H1 (cell line): Measurements from ENCODE around the gene TLE4. TPM values are rescaled to one million over a fixed set of nuclear protein-coding genes. Genes with fewer than 3 reads are reported as not detected.
"Not testable (repeated sequence)": the region's sequence is repeated elsewhere in the genome, so short reads cannot be mapped to it uniquely, and the experiment has no call there.

Experiments
- CTCF ChIA-PET: fragments of 300-600 bp; sonication (Branson Sonifier 250); formaldehyde crosslinking; loops from one replicate; lab custom pipeline; 2021; ENCODE audit not compliant: partially characterized antibody; lab: Charles Lee
- POLR2A ChIA-PET: fragments of 300-600 bp; sonication (Branson Sonifier 250); formaldehyde crosslinking; loops from one replicate; lab custom pipeline; 2021; ENCODE audit warnings: inconsistent platforms; ENCODE audit not compliant: partially characterized antibody; lab: Charles Lee
- DNase-seq, 2 experiments: peaks; one replicate each; pipeline versions ENCODE4 v3.0.0 to v3.0.0-alpha.2; 2010 to 2022; ENCODE audit warnings: low spot score in 2 of 2, low read depth in 1 of 2, mixed read lengths in 1 of 2
- FAIRE-seq: peaks from 2 replicates; lab custom pipeline; 2011; peaks lifted over from hg19 to GRCh38; lab: Jason Lieb, UNC
- H2AFZ ChIP-seq: 2 replicates; pipeline ENCODE4 v1.8.1; 2012; ENCODE audit warnings: low read length, inconsistent platforms
- H2AK5ac ChIP-seq: 2 replicates; pipeline ENCODE4 v1.6.1; 2013; ENCODE audit warnings: low read depth, low read length
- H2BK120ac ChIP-seq: replicated peaks from 2 replicates; pipeline ENCODE3; 2013; ENCODE audit warnings: low read depth, low read length, inconsistent platforms
- H2BK12ac ChIP-seq: 2 replicates; pipeline ENCODE4 v1.6.1; 2013; ENCODE audit warnings: low read depth, low read length
- H2BK15ac ChIP-seq: 2 replicates; pipeline ENCODE4 v1.6.1; 2013; ENCODE audit warnings: low read length
- H2BK20ac ChIP-seq: 2 replicates; pipeline ENCODE4 v1.6.1; 2013; ENCODE audit warnings: low read length
- H2BK5ac ChIP-seq: 2 replicates; pipeline ENCODE4 v1.6.1; 2013; ENCODE audit warnings: low read depth, low read length
- H3K14ac ChIP-seq: 2 replicates; pipeline ENCODE4 v1.6.1; 2013; ENCODE audit warnings: inconsistent platforms; ENCODE audit not compliant: insufficient read length
- H3K18ac ChIP-seq: 2 replicates; pipeline ENCODE4 v1.6.1; 2013; ENCODE audit warnings: low read length; ENCODE audit errors: extremely low read depth
- H3K23ac ChIP-seq: 2 replicates; pipeline ENCODE4 v1.6.1; 2013; ENCODE audit warnings: inconsistent platforms; ENCODE audit not compliant: insufficient read length
- H3K23me2 ChIP-seq: 2 replicates; pipeline ENCODE4 v1.6.1; 2013; ENCODE audit warnings: low read depth, low read length
- H3K27ac ChIP-seq: 2 replicates; pipeline ENCODE4 v1.6.1; 2011; ENCODE audit warnings: low read depth, low read length, inconsistent platforms
- H3K27me3 ChIP-seq, 4 experiments: replicated peaks in 1 of 4; 1 replicate in 1 of 4; 2 replicates in 3 of 4; pipeline versions ENCODE4 v1.6.1 to v1.8.1; 2011 to 2013; ENCODE audit warnings: low read length in 3 of 4, mild to moderate bottlenecking in 3 of 4, inconsistent platforms in 2 of 4, mixed read lengths in 2 of 4, moderate library complexity in 1 of 4; ENCODE audit not compliant: control insufficient read depth in 3 of 4, insufficient read depth in 3 of 4; ENCODE audit errors: extremely low read depth in 1 of 4
- H3K36me3 ChIP-seq, 4 experiments: 2 replicates each; pipeline versions ENCODE4 v1.6.1 to v1.8.1; 2011 to 2013; ENCODE audit warnings: mild to moderate bottlenecking in 4 of 4, low read length in 3 of 4, moderate library complexity in 2 of 4, control low read depth in 1 of 4, inconsistent platforms in 1 of 4; ENCODE audit not compliant: insufficient read depth in 4 of 4, control insufficient read depth in 2 of 4
- H3K4ac ChIP-seq: replicated peaks from 2 replicates; pipeline ENCODE3; 2013; ENCODE audit warnings: low read length, low read depth, mixed read lengths, inconsistent platforms; ENCODE audit not compliant: insufficient read length
- H3K4me1 ChIP-seq, 4 experiments: replicated peaks in 1 of 4; 1 replicate in 1 of 4; 2 replicates in 3 of 4; pipeline versions ENCODE4 v1.6.1 to v1.8.1; 2011 to 2013; ENCODE audit warnings: low read length in 3 of 4, inconsistent platforms in 2 of 4, mixed read lengths in 1 of 4; ENCODE audit not compliant: insufficient read depth in 4 of 4, control insufficient read depth in 3 of 4
- H3K4me2 ChIP-seq, 2 experiments: 2 replicates each; pipeline versions ENCODE4 v1.6.1 to v1.8.1; 2011 to 2013; ENCODE audit warnings: low read depth in 2 of 2, low read length in 2 of 2, control low read depth in 1 of 2, inconsistent platforms in 1 of 2, mild to moderate bottlenecking in 1 of 2; ENCODE audit not compliant: insufficient read depth in 1 of 2
- H3K4me3 ChIP-seq, 4 experiments: fragments of 200-600, 300-600 bp in 1 of 4; sonication (generic), shearing (Covaris generic), sonication (Bioruptor Twin) in 1 of 4; 2 replicates each; pipeline versions ENCODE4 v1.5.1 to v1.8.1; 2011 to 2016; ENCODE audit warnings: low read length in 4 of 4, low read depth in 3 of 4, control low read depth in 2 of 4, inconsistent platforms in 2 of 4, mild to moderate bottlenecking in 2 of 4, mixed read lengths in 1 of 4, moderate library complexity in 1 of 4; ENCODE audit not compliant: insufficient read depth in 2 of 4; ENCODE audit errors: extremely low read depth in 1 of 4
- H3K56ac ChIP-seq: replicated peaks from 2 replicates; pipeline ENCODE3; 2013; ENCODE audit warnings: low read depth, mild to moderate bottlenecking, mixed read lengths, low read length, inconsistent platforms; ENCODE audit not compliant: insufficient read length
- H3K79me1 ChIP-seq: 2 replicates; pipeline ENCODE4 v1.6.1; 2013; ENCODE audit warnings: low read depth, low read length, control low read depth
- H3K79me2 ChIP-seq, 2 experiments: 2 replicates each; pipeline versions ENCODE4 v1.6.1 to v1.8.1; 2012 to 2013; ENCODE audit warnings: low read length in 2 of 2, mild to moderate bottlenecking in 2 of 2, inconsistent platforms in 1 of 2; ENCODE audit not compliant: insufficient read depth in 2 of 2, control insufficient read depth in 1 of 2
- H3K9ac ChIP-seq, 4 experiments: replicated peaks in 1 of 4; 1 replicate in 1 of 4; 2 replicates in 3 of 4; pipeline versions ENCODE4 v1.6.1 to v1.8.1; 2011 to 2013; ENCODE audit warnings: low read depth in 3 of 4, low read length in 3 of 4, control low read depth in 2 of 4, mild to moderate bottlenecking in 2 of 4, moderate library complexity in 2 of 4, inconsistent platforms in 1 of 4; ENCODE audit errors: extremely low read depth in 1 of 4
- H3K9me3 ChIP-seq, 2 experiments: 2 replicates each; pipeline versions ENCODE4 v1.6.1 to v1.8.1; 2012 to 2013; ENCODE audit warnings: mild to moderate bottlenecking in 2 of 2, moderate library complexity in 2 of 2, control low read depth in 1 of 2, inconsistent platforms in 1 of 2, low read depth in 1 of 2, low read length in 1 of 2, mixed read lengths in 1 of 2; ENCODE audit not compliant: insufficient read depth in 2 of 2
- H4K20me1 ChIP-seq, 2 experiments: replicated peaks in 1 of 2; 2 replicates each; pipeline versions ENCODE3 to v1.8.1; 2011 to 2013; ENCODE audit warnings: inconsistent platforms in 2 of 2, low read length in 2 of 2, mild to moderate bottlenecking in 1 of 2; ENCODE audit not compliant: insufficient read depth in 2 of 2, control insufficient read depth in 1 of 2
- H4K5ac ChIP-seq: 2 replicates; pipeline ENCODE4 v1.6.1; 2013; ENCODE audit warnings: low read length, low read depth, mixed read lengths, inconsistent platforms; ENCODE audit not compliant: insufficient read length
- H4K8ac ChIP-seq: 2 replicates; pipeline ENCODE4 v1.8.0; 2013; ENCODE audit warnings: mild to moderate bottlenecking, moderate library complexity, low read length, inconsistent platforms; ENCODE audit not compliant: insufficient read depth; ENCODE audit errors: extremely low read depth
- H4K91ac ChIP-seq: replicated peaks from 2 replicates; pipeline ENCODE3; 2013; ENCODE audit warnings: low read length, mixed read lengths, inconsistent platforms; ENCODE audit not compliant: insufficient read length
- PHF8 ChIP-seq: fragments of 200-600 bp; sonication (generic); conservative IDR thresholded peaks from 2 replicates; pipeline ENCODE4 v1.7.1; 2012; ENCODE audit warnings: low read depth, mild to moderate bottlenecking, inconsistent platforms, low read length, moderate library complexity
- POLR2AphosphoS5 ChIP-seq: IDR thresholded peaks from 2 replicates; pipeline ENCODE4 v1.6.1; 2011; ENCODE audit warnings: low read depth, low read length
- WGBS, 2 experiments: shearing (Covaris generic) in 1 of 2; methylation state at CpG; one replicate each; pipeline versions ENCODE4 v1.1.6 to v1.1.7; 2013 to 2015; ENCODE audit warnings: low lambda C conversion rate in 2 of 2, mixed read lengths in 2 of 2, inconsistent platforms in 1 of 2, low coverage in 1 of 2, missing lambda C conversion rate in 1 of 2; ENCODE audit not compliant: insufficient replicate concordance in 2 of 2, insufficient coverage in 1 of 2, insufficient read length in 1 of 2; ENCODE audit errors: extremely low coverage in 1 of 2, missing lambda C conversion rate in 1 of 2; 5-methylcytosine and 5-hydroxymethylcytosine counted together
- polyA plus RNA-seq, 7 experiments: library from polyadenylated mRNA; depleted of rRNA in 3 of 7; stranded (reverse) in 5 of 7; unstranded in 2 of 7; fragments of >200 nt in 5 of 7; fragments of 200-250 nt in 2 of 7; gene quantifications; 1 replicate in 5 of 7; 2 replicates in 1 of 7; 4 replicates in 1 of 7; pipeline versions ENCODE4 v1.2.1 to v1.2.3, GENCODE V29; 2011 to 2013; ENCODE audit warnings: missing spikeins in 2 of 7, mixed read lengths in 2 of 7
- total RNA-seq: library from RNA; stranded (reverse); fragmentation: NEBNext Ultra II Directional; extraction: Animal tissue kit (Norgen Biotek cat#: 25700); gene quantifications from 2 replicates; pipeline ENCODE4 v1.2.1, GENCODE V29; 2021

The TLE4 gene
- total and polyA plus RNA-seq, 2 of the 8 experiments (the other 6 are each of a cell fraction or from before 2014, with no cell fraction given), result 32.4 to 36.9 TPM

DNA sequence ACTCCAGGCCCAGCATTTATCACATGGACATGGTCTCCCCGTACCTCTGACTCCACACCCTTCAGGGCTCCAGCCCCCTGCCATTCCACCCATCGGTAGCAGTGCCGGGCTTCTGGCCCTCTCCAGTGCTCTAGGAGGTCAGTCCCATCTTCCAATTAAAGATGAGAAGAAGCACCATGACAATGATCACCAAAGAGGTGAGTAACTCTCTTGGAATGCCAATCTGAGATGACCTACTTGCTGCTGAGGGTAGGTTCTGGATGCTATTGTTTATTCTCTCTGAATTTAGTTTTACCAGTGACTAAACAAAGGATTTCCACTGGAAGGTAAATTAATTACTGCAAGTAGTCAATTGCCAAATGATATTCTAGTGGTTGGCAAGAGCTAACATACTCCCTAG lies 80.8 kb downstream of the TLE4 start (continued):
- no peak for TF ChIP-seq PHF8
- TF ChIP-seq POLR2AphosphoS5, result no peak

DNA sequence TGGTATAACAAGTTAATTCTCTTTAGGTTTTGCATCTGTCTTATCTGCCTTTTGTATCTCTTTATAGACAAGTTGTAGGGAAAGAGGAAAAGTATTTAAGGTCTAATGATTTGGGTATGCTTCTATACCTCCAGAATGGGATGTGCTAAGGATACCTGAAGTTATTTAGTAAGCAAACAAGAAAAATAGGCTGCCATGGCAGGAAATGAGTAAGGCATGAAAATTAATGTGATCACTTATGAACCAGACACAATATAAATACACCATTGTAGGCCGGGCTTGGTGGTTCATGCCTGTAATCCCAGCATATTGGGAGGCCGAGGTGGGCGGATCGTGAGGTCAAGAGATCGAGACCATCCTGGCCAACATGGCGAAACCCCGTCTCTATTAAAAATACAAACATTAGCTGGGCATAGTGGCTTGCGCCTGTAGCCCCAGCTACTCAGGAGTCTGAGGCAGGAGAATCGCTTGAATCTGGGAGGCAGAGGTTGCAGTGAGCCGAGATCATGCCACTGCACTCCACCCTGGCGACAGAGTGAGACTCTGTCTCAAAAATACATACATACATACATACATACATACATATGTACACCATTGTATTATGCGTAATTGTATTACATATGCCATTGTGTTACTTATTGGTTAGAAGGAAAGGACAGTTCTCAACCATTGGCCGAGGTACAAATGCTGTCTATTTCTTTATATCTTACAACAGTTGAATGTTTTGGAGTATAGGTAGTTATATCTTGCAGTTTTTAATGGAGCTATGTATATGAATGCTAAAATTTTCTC lies 83.0 kb downstream of the TLE4 start:
- H2AK5ac ChIP-seq, H3K4ac ChIP-seq, H2BK5ac ChIP-seq, H2BK120ac ChIP-seq, H4K20me1 ChIP-seq, H3K56ac ChIP-seq, H4K5ac ChIP-seq, FAIRE-seq, H3K23ac ChIP-seq, H3K9me3 ChIP-seq, H3K18ac ChIP-seq, H3K79me2 ChIP-seq, H3K23me2 ChIP-seq, DNase-seq, H3K4me3 ChIP-seq, H2BK20ac ChIP-seq, H3K27ac ChIP-seq, H3K36me3 ChIP-seq, H3K9ac ChIP-seq, H3K14ac ChIP-seq, H3K27me3 ChIP-seq, H2BK15ac ChIP-seq, H4K91ac ChIP-seq, H3K79me1 ChIP-seq, H2BK12ac ChIP-seq, H3K4me1 ChIP-seq, H3K4me2 ChIP-seq, POLR2A ChIA-PET, H2AFZ ChIP-seq, H4K8ac ChIP-seq: not testable (repeated sequence)
- 95% methylated on average over 13 of the region's 13 CpGs; no CpG with 5 or more reads in 1 of the 2 experiments for WGBS, 2 experiments
- CTCF ChIA-PET, result interaction anchor here (0.7 kb wide), 1 partner anchor 67 kb away, joined by 3 read pairs; no protein-coding TSS in a partner anchor
